GM12878 (cell line): ENCODE results near the gene SLC25A29. TPM values are rescaled to one million over a fixed set of nuclear protein-coding genes. Genes with fewer than 3 reads are reported as not detected.

Experiments used
- CBX5 ChIP-seq: sonication (generic); IDR thresholded peaks from 2 replicates; pipeline ENCODE4 v1.6.1; 2016; ENCODE audit warnings: low read depth, moderate library complexity, mild to moderate bottlenecking, inconsistent platforms
- EZH2 ChIP-seq: IDR thresholded peaks from 2 replicates; pipeline ENCODE4 v1.6.1; 2012; ENCODE audit warnings: low read depth, mild to moderate bottlenecking, control low read depth, inconsistent platforms, low read length, borderline replicate concordance; ENCODE audit not compliant: control insufficient read depth
- GATAD2B ChIP-seq: fragments of 450-650 bp; conservative IDR thresholded peaks from 2 replicates; pipeline ENCODE4 v1.6.1; 2017; ENCODE audit warnings: low read depth, mild to moderate bottlenecking, moderate library complexity
- MTA3 ChIP-seq: IDR thresholded peaks from 2 replicates; pipeline ENCODE4 v1.6.1; 2012; ENCODE audit warnings: low read length, inconsistent platforms, borderline replicate concordance
- MYC ChIP-seq: IDR thresholded peaks from 2 replicates; pipeline ENCODE4 v1.6.1; 2011; ENCODE audit warnings: mild to moderate bottlenecking, low read length, moderate library complexity, inconsistent platforms; ENCODE audit not compliant: insufficient read depth, insufficient replicate concordance, insufficient read length, severe bottlenecking
- NR2C2 ChIP-seq: IDR thresholded peaks from 2 replicates; pipeline ENCODE4 v1.6.1; 2011; ENCODE audit warnings: borderline replicate concordance, low read depth; ENCODE audit not compliant: control insufficient read depth, insufficient read length
- RAD51 ChIP-seq: fragments of 450-650 bp; IDR thresholded peaks from 2 replicates; pipeline ENCODE4 v1.6.1; 2016; ENCODE audit warnings: moderate library complexity, mild to moderate bottlenecking, inconsistent platforms
- SIN3A ChIP-seq: IDR thresholded peaks from 2 replicates; pipeline ENCODE4 v1.6.1; 2012; ENCODE audit warnings: low read depth, low read length, improper control_type of control experiment
- SUZ12 ChIP-seq: fragments of 200-600 bp; sonication (generic); IDR thresholded peaks from one replicate; pipeline ENCODE4 v1.6.1; 2018; ENCODE audit warnings: antibody characterized with exemption, mild to moderate bottlenecking; ENCODE audit not compliant: unreplicated experiment
- TBL1XR1 ChIP-seq: IDR thresholded peaks from 2 replicates; pipeline ENCODE4 v1.6.1; 2012; ENCODE audit warnings: low read depth, low read length, improper control_type of control experiment
- USF2 ChIP-seq: IDR thresholded peaks from 2 replicates; pipeline ENCODE4 v1.6.1; 2011; ENCODE audit warnings: low read depth, low read length, improper control_type of control experiment, borderline replicate concordance
- ZBTB4 ChIP-seq: fragments of 450-650 bp; formaldehyde crosslinking; IDR thresholded peaks from 2 replicates; pipeline ENCODE4 v1.4.0; 2022; ENCODE audit warnings: mild to moderate bottlenecking, moderate library complexity
- ZBTB40 ChIP-seq: fragments of 450-650 bp; IDR thresholded peaks from 2 replicates; pipeline ENCODE4 v1.6.1; 2016; ENCODE audit warnings: mild to moderate bottlenecking, moderate library complexity, borderline replicate concordance
- ZNF687 ChIP-seq: fragments of 450-650 bp; IDR thresholded peaks from 2 replicates; pipeline ENCODE4 v1.6.1; 2017; ENCODE audit warnings: mild to moderate bottlenecking, moderate library complexity
- ZZZ3 ChIP-seq: IDR thresholded peaks from 2 replicates; pipeline ENCODE4 v1.6.1; 2011; ENCODE audit warnings: low read depth; ENCODE audit not compliant: control insufficient read depth, insufficient read length
- polyA plus RNA-seq, 11 experiments: library from polyadenylated mRNA; depleted of rRNA in 4 of 11; unstranded in 6 of 11; stranded (reverse) in 5 of 11; fragments of >200 nt; fragmentation: Nextera tagmentation in 4 of 11; fragmentation: Illumina TruSeq in 1 of 11; extraction: Ambion mirVana in 4 of 11; extraction: Trizol in 1 of 11; gene quantifications; 1 replicate in 1 of 11; 2 replicates in 10 of 11; pipeline versions ENCODE4 v1.2.1 to v1.2.3, GENCODE V29; 2011 to 2016; ENCODE audit warnings: inconsistent platforms in 2 of 11, missing spikeins in 2 of 11, low read depth in 1 of 11
- total RNA-seq, 4 experiments: library from RNA; depleted of rRNA in 3 of 4; stranded (reverse); fragments of >200 nt in 3 of 4; fragmentation: Illumina TruSeq in 1 of 4; extraction: Trizol in 1 of 4; gene quantifications; 2 replicates each; pipeline versions ENCODE4 v1.2.1 to v1.2.3, GENCODE V29; 2013 to 2021

The SLC25A29 gene
- total and polyA plus RNA-seq, 10 of the 15 experiments (the other 5 are each of a cell fraction or from before 2014, with no cell fraction given) = 0.42 to 13.3 (median 4.0) TPM; not detected in 1

- TF ChIP-seq ZBTB4 (CRISPR knock-in tag) (no peak), MYC (no peak), RAD51 (no peak), CBX5 (no peak), ZNF687 (peak; percentile 64; the same call in 1 of the 2 replicates), SIN3A (peak; percentile 12; the same call in 1 of the 2 replicates), MTA3 (no peak), GATAD2B (peak; percentile 80), NR2C2 (no peak), ZZZ3 (no peak), EZH2 (no peak), ZBTB40 (no peak), SUZ12 (no peak), TBL1XR1 (no peak), USF2 (no peak)
Measured at GRCh38 chr14:100306101-100306997, at the start of gene SLC25A29 (continued).
